GM12875 (cell line): Measurements from ENCODE around the gene MARCHF10.
"Not testable (repeated sequence)": the region's sequence is repeated elsewhere in the genome, so short reads cannot be mapped to it uniquely, and the experiment has no call there.

Experiments
- H3K4me3 ChIP-seq: one replicate; pipeline ENCODE4 v1.5.1; 2011; ENCODE audit warnings: low read depth, low read length, control low read depth
- CTCF ChIP-seq: IDR thresholded peaks from 2 replicates; pipeline ENCODE4 v1.5.1; 2011; ENCODE audit warnings: low read depth, mild to moderate bottlenecking, control low read depth, inconsistent platforms, low read length, moderate library complexity, borderline replicate concordance; ENCODE audit not compliant: insufficient read depth

MARCHF10 gene

GRCh38 chr17:62807812-62808575 lies at the start of gene MARCHF10:
TSS of gene MARCHF10 (minus strand) at chr17:62808314. CDS start at chr17:62801735, 6,579 bp downstream.
- H3K4me3 ChIP-seq: no peak within 1 kb of the TSS
- TF ChIP-seq CTCF: no peak

- no peak for TF ChIP-seq CTCF
- H3K4me3 ChIP-seq: no peak overlapping the region
Measured at GRCh38 chr17:62857526-62857925, 49.4 kb upstream of the MARCHF10 start.

GRCh38 chr17:62856594-62856993 lies 48.5 kb upstream of the MARCHF10 start:
- no peak for TF ChIP-seq CTCF

GRCh38 chr17:62855156-62855555 lies 47.0 kb upstream of the MARCHF10 start:
- no peak for TF ChIP-seq CTCF
- H3K4me3 ChIP-seq: no peak overlapping the region

More at GRCh38 chr17:62856594-62856993, 48.5 kb upstream of the MARCHF10 start:
- no peak overlapping the region for H3K4me3 ChIP-seq

GRCh38 chr17:62854098-62854680 lies 46.1 kb upstream of the MARCHF10 start:
- no peak for TF ChIP-seq CTCF
- H3K4me3 ChIP-seq: no peak overlapping the region

- H3K4me3 ChIP-seq: no peak overlapping the region
- TF ChIP-seq CTCF: no peak
Measured at GRCh38 chr17:62852195-62852594, 44.1 kb upstream of the MARCHF10 start.

GRCh38 chr17:62849591-62850415 lies 41.7 kb upstream of the MARCHF10 start:
- H3K4me3 ChIP-seq: not testable (repeated sequence)
